ENCODE data around the gene TAF6L.

GRCh38 chr11:62732830-62733229 lies 38.4 kb upstream of the TAF6L start:
- no peak for TF ChIP-seq CTCF (IDR thresholded peaks at IDR 0.05; ENCODE audit: control extremely low read depth in 1 of 3, insufficient read depth in 1 of 3, low read depth in 1 of 3, low read length in 3 of 3)
- TF ChIP-seq JUN (IDR thresholded peaks at IDR 0.05; ENCODE audit: low read depth, low read length) = no peak
- no peak for TF ChIP-seq CBX5 (IDR thresholded peaks at IDR 0.05; ENCODE audit: low read depth, low read length)
- no peak for TF ChIP-seq JUND (IDR thresholded peaks at IDR 0.05; ENCODE audit: low read length)
- no peak for TF ChIP-seq EP300 (IDR thresholded peaks at IDR 0.05; ENCODE audit: borderline replicate concordance in 1 of 2, low read depth in 2 of 2, low read length in 2 of 2)
- TF ChIP-seq RXRA (IDR thresholded peaks at IDR 0.05; ENCODE audit: insufficient read depth, low read depth, low read length) = no peak
- no peak for TF ChIP-seq TAF1 (IDR thresholded peaks at IDR 0.05; ENCODE audit: low read depth, low read length)
- TF ChIP-seq SAP30 (IDR thresholded peaks at IDR 0.05; ENCODE audit: insufficient read depth, insufficient replicate concordance, low read length) = no peak
- no peak for TF ChIP-seq CEBPB (IDR thresholded peaks at IDR 0.05; ENCODE audit: low read depth, low read length)
- no peak for TF ChIP-seq EGR1 (IDR thresholded peaks at IDR 0.05; ENCODE audit: borderline replicate concordance, low read depth, low read length)
- no peak for TF ChIP-seq POLR2A (IDR thresholded peaks at IDR 0.05; ENCODE audit: control extremely low read depth in 1 of 2, low read depth in 2 of 2, low read length in 2 of 2)
- no peak for TF ChIP-seq MAX (IDR thresholded peaks at IDR 0.05)

Measured in H1 (cell line).